HG03045 (cell line): ENCODE data around the gene MYB.
"Not testable (repeated sequence)": the region's sequence is repeated elsewhere in the genome, so short reads cannot be mapped to it uniquely, and the experiment has no call there.

Source experiments
- ATAC-seq: cut with Tn5 transposase; IDR thresholded peaks from one replicate; pipeline ENCODE4 v1.9.1; 2021; ENCODE audit warnings: mild to moderate bottlenecking, moderate library complexity; ENCODE audit not compliant: unreplicated experiment

The MYB gene

DNA sequence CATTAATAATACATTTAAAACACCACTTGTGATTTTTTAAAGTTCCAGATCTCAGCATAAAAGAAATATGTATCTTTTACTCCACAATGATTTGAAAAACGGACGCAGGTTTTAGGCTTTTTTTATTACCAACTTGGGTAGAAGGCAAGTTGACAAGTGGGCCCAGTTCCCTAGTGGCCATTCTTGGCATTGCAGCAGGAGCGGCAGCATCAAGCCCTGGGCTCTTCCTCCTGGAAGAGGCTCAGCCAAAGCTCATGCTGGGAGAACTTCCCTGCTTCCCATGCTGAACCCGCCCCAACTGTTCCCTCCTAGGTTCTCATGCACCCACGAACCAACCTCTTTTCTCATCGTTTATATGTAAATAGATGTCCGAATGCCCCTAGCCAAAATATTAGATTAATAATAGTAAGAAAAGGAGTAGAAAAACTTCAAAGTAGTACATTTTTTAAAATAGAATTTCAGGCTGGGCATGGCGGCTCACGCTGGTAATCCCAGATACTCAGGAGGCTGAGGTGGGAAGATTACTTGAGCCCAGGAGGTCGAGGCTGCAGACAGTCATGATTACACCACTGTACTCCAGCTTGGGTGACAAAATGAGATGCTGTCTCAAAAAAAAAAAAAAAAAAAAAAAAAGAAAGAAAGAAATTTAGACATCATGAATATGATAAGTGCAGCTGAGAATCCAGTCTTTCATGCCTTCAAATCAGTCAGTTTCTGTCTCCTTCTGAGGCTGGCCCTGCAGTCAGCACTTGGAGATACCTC is 18.2 kb upstream of the MYB start:
- no peak for ATAC-seq

DNA sequence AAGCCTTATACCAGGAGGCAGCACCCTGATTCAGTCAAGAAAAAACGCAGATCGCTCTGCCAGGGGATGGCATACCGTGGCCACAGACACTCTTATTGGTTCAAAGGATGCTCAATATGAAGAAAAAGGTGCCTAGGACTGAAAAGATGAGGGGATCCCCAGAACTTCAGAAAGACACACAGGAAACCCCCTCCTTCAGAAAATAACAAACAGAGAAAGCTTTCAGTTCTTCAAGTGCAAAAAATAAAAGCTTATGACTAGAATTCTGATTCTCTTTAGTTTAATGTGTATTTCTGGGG is 17.7 kb upstream of the MYB start:
- ATAC-seq = peak; percentile 62

DNA sequence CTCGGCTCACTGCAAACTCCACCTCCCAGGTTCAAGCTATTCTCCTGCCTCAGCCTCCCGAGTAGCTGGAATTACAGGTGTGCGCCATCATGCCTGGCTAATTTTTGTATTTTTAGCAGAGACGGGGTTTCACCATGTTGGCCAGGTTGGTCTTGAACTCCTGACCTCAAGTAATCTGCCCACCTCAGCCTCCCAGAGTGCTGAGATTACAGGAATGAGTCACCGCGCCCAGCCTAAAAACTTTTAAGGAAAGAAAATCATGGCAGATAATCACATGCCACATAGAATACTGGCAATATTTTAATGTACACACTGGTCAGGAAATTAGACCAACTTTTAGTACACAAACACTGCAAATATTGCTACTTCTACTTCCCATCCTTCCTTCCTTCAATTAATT is 16.7 kb upstream of the MYB start:
- not testable (repeated sequence) for ATAC-seq

DNA sequence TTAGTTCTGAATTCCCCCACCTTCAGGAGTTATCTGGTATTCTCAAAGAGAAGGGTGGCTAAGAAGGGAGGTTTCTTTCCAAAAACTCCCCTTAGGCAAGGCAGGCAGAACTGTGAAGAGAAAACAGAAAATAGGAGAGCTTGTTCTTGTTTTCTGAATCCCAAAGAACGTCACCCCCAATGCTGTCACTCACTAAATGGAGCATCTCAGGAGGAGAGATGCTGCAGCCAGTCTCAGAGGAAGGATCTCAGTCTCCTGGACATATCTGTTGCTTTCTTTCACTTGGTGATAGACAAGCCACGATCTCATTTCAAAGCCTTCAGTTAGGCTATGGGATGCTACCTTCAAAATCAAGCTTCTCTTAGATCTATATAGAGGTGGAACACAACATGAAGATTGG is 16.1 kb upstream of the MYB start:
- ATAC-seq = no peak

DNA sequence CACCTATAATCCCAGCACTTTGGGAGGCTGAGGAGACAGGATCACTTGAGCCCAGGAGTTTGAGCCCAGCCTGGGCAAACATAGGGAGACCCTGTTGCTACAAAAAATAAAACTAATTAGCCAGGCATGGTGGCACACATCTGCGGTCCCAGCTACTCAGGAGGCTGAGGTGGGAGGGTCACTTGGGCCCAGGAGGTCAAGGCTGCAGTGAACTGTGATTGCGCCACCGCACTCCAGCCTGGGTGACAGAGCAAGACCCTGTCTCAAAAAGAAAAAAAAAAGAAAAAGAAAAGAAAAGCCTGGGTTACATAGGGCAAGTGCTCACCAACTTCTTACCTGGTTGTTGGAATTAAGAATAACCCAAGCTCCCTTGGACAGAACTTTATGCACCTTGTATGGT is 14.6 kb upstream of the MYB start:
- ATAC-seq = no peak

DNA sequence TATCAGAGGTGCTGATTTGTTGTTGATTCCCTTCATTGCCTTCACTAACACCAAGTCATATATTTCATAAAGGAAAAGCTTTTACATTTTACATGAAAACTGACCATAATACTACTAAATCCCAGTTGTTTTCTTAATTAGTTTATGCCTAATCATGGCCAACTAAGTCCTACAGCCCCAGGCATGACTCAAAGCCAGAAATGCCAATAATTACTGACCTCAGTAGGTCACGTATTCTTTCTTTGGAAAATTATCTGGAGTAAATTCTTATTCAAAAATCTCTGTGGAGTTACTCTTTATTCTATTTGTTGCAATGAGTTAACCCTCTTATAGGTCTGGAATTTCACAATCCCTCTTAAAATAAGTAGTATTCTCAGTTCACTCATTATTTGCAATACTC is 13.5 kb upstream of the MYB start:
- ATAC-seq = no peak

DNA sequence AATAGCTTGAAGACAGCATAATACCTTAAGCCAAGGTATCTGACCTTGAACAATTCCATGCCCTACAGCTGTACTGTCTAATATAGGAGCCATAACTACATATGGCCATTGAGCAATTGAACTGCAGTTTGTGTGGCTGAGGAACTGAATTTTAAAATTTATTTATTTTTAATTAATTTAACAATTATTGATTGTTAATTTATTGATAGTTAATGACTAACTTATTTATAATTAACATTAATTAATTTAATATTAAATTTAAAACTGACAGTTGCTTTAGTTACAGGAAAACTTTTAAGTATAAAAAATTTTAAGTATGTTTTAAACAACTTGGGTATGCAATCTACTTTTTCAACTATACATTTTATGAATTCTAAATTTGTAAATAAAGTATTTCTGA is 12.3 kb upstream of the MYB start:
- no peak for ATAC-seq

DNA sequence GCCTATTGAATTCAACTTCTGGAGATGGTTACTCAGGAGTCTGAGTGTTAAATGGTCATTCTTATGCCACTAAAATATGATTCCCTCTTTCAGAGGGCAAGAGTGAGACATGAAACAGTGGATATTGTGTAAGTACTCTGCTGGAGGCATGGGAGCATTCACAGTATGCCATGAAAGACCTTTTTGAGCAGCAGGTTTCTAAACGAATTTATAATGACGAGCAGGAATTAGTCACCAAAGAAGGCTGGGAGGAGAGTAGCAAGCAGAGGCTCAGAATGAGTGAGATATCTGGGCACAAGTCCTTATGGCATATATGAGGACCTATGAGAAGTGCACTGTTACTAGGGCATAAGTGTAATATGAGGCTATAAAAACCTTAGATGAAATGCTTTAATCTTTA is 10.9 kb upstream of the MYB start:
- ATAC-seq = no peak

DNA sequence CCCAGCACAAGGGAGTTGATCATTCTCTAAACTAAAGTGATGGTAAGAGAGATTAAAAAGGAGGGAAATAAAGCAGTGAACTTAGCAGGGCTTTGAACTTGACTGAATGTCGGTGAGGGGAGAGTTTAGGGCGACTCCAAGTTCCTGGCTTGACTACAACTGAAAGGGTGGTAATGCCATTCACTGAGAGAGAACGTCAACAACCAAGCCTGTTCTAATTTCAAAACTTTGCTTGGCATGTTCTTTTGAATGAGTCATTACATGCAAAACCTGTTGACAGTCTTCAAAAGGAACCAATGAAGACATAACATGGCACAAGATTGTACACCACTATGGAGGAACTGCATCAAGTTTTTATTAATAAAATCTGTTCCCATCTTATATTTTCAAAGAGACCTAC is 10.3 kb upstream of the MYB start:
- no peak for ATAC-seq

DNA sequence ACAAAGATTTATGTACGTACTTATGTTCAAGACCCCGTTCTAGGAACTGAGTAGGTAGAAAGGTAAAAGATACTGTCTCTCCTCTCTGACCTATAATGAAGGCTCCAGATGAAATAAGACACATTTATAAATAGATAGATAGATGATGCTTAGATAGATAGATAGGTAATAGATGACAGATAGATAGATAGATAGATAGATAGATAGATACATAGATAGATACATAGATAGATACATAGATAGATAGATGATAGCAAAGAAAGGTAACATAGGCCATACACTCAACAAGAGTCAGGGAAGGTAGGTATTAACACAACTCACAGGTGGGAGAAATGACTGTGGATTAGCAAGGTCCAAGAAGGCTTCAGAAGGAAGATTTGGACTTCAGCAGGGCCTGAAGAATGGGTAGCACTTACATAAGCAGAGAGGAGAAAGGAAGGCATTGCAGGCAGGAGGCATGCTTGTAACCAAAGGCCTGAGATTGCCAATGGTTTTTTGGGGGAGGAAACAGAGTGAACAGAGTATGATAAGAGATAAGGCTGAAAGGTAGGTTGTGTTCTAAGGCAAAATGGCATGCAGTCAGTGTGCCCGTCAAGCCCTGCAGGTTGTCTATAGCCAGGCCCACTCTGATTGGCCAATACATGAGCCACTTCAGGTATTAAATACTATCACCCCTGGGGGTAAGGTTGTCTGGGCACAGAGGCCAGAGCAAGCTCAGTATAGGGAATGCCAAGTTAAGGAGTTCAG is 7.7 kb upstream of the MYB start:
- no peak for ATAC-seq

DNA sequence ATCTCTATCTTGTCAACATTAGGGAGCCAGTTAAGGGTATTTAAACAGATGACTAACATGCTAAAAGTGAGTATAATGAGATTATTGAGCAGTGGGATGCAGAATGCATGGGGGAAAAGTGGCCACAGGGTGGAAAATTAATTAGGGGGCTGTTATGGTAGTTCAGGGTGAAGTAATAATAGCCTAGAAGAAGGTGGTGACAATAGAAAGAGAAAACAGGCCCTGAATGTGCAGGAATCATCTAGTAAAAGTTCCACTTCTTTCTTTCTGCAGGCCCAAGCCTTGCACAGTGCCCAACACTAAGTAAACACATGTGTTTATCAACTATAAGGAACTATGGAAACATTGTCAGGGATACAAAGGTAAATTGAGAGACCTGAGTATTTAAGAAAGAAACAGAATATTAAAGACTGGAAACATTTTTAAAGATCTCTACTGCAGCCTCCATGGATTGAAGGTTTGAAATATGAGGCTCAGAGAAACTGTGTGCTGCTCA is 7.1 kb upstream of the MYB start:
- ATAC-seq = no peak

DNA sequence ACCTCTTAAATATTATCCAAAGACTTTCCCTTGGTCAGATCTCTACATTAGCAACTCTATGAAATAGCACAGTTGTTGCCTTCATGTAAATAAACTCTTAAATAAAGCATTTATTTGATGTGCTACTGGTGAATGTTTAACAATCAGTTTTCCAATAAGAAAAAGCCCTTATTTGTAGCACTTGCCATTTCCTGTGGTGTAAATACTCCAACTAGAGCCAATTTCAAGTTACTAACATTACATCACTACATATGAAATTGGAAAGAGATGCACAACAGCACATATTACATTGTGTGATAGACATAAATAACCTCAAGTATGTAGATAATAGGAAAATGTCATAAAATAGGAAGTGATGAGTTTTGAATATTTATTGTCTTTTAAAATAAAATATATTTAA is 5.0 kb upstream of the MYB start:
- ATAC-seq = no peak

DNA sequence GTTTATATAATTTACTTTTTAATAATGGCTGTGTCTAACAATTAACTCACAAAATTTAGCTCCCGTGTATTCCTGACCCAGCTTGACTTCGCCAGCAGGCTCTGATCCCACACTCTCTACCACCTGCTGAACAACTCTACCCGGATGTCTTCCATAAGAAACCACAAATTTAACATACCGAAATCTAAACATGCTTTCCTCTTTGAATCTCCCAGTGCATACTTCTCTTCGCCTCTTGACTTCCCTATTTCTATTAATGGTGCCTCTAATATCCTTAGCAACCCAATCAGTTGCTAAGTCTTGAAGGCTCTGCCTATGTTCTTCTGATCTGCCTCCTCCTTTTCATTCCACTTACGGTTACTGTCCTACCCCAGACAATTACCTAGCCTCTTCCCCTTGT is 4.6 kb upstream of the MYB start:
- no peak for ATAC-seq

DNA sequence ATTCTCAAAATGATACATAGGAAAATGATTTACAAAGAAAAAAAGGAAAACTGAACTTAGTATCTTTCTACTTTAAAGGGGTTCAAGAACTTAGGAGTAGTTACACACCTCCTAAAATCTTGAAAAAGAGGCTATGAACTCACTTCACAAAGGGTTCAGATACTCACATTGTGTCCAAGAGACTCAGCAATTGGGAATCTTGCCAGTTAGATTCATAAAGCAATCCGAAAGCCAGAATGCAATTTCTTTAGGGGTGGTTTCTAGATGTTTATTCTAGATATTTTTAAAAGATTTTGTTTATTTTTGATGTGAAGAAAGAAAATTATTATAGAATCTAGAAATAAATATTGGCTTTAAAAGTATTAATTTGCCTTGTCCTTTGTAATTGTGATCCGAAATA is 1.7 kb upstream of the MYB start:
- no peak for ATAC-seq

DNA sequence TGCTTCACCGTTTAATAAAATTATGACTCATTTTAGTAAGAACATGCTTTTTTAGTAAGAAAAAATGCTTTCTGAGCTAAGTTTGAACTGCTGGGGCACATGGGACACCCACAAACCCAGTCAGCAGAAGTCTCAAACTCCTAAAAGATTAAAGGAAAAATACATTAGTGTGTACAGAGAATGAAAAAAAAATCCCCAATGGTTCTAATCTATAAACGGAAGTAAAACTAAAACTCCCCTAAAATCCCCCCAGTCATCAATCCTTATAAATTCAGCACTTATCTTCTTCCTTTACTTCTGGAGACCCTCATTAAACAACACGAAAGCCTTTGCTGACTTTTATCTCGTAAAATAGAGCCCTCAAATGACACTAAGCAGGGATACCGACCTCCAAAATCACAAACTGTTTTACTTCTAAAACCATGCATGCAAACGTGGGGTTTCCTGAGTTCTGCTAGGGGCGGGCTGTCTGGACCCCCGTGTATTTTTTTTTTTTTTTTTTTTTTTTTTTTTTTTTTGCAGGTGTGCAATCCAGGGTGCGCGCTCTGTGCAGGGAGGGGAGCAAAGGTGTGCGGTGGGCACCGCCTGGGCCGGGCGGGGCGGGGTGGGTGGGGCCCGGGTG is 1.1 kb upstream of the MYB start:
- ATAC-seq = no peak

DNA sequence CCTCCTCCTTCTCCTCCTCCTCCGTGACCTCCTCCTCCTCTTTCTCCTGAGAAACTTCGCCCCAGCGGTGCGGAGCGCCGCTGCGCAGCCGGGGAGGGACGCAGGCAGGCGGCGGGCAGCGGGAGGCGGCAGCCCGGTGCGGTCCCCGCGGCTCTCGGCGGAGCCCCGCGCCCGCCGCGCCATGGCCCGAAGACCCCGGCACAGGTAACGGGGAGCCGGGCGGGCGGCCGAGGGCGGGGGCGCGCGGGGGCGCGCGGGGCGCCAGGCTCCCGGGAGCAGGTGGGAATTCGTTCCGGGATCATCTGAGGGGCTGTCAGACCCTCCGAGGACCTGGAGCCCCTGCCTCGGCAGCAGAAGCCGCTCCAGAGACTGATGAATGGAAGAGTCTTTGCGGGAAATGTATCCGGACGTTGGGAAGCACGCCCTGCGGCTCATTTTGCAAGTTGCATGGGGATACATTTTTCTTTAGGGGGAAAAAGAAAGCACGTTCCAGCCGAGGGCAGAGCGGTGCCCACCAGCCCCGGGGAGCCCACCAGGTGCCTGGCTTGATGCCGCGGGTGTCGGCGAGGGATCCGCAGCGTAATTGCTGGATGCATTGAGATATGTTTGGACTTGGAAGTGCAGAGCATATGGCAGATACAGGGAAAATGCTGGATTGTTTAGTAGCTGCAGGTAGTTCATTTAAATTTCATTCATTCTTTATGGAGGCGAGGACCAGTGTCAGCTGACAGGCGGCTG is 394 bp downstream of the MYB start:
- ATAC-seq = no peak

DNA sequence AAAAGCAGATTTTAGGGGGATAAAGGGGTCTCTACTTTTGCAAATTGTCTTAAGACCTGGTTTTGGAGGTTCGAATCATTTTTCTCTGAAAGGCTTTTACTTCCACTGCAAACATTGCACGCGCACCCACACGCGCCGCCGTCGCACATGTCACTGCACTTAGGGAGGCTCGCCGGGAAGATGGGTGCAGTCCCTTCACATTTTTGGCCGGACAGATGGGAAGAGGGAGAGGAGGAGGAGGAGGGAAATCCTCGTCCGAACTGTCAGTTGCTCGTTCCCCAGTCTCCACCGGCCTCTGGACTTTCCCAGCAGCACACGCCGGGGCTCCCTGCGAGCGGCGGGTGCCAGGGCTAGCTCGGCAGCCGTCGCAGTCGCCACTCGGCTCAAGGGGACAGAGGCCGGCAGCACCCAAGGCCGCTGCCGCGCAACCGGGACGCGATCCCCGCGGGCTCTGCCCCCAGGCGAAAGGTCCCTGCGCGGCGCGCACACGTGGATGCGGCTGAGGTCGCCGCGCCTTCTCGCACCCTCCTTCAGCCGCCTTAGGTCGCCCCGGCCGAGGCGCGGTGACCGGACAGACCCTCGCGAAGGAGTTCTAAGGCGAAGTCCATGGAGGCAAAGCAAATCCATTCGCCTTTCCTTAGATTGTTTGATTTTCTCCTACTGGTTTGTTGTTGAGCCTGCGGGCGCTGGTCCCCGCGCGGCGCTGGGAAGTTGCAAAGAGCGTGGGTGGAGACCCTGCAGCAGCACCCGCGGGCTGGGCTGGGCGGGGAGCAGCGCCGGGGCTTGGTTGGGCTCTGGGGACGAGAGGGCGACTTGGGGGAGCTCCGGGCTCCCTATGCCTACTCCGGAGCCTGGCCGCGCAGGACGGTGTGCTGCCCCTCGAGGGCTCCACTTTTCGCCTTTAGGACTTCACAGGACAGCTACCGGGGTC is 1.2 kb downstream of the MYB start:
- ATAC-seq = peak; percentile 10

DNA sequence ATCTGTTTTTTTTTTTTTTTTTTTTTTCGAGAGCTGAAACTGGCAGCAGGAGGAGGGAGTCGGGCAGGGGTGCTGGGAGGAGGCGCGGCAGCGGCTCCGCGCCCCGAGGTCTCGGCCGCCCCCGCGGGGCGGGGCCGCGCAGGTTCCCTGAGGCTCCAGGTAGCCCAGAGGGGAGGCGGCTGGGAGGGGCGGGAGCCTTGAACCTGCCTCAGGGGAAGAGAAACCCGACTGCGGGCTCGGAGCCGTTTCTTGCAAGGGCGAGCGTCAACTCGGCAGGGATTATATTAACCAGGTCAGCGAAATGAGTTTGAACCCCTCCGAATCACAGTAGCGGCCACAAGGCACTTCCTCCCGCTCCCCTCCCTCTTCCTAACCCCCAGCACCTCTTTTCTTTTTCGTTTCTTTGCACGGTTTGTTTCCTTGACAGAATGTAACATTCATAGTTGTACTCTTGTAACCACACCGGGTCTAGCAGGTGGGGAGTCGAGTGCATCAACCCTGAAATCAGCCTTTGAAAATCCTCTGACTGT is 2.0 kb downstream of the MYB start:
- ATAC-seq = peak; percentile 41

DNA sequence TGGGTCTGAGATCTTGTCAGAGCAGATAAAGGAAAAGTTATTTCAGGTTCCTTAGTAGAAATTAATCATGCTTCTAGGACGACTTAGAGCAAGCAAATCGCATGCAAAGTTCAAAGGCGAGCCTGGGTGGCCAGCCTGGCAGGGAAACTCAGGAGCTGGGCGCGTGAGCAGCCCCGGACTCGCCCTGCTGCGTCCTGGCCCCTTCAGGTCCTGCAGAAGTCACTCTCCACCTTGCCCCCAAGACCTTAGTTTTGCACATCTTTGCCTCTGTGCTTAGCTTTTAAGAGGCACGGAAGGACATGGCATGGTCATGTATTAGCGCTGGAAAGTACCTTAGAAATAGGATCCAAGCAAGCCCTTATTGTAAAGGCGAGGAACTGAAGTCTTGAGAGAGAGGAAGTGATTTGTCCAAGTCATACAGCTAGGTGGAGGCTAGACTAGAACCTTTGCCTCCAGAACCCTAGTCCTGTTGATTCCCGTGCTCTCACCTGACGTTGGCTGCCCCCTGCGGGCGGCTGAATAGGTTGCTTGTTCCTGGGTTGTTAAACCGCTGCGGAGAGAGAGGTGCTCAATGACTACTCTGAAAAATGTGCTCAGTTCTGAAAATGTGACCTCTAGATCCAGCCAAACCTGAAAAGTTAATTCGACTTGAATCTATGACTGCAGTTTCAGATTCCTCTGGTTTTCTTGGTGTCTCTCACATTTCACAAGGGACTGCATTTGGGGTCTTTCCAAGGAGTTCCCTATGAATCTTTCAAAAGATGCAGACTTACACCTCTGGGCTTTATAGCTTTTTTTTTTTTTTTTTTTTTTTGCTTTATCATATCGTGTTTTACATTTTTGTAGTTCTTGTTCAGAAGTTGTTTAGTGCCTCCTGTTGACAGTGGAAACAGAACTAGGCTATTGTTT is 2.7 kb downstream of the MYB start:
- ATAC-seq = peak; percentile 35
